Kidney (tissue), 14 donors: Measurements from ENCODE around the gene TNS2. TPM values are rescaled to one million over a fixed set of nuclear protein-coding genes. Genes with fewer than 3 reads are reported as not detected.

Experiments
- DNase-seq, 5 donors: peaks; one replicate each; pipeline ENCODE4 v3.0.0-alpha.2; 2013 to 2020
- FAIRE-seq: peaks from 2 replicates; lab custom pipeline; 2012; peaks lifted over from hg19 to GRCh38; lab: Jason Lieb, UNC
- H3K27ac ChIP-seq, 2 donors: one replicate each; pipeline ENCODE4 v1.7.0; 2013; ENCODE audit warnings: low read depth in 2 of 2, low read length in 2 of 2, inconsistent platforms in 1 of 2
- H3K27me3 ChIP-seq: one replicate; pipeline ENCODE4 v1.7.1; 2013; ENCODE audit warnings: low read length, inconsistent platforms; ENCODE audit not compliant: control insufficient read depth, insufficient read depth
- H3K36me3 ChIP-seq, 3 donors: one replicate each; pipeline versions ENCODE4 v1.7.0 to v1.7.1; 2013; ENCODE audit warnings: low read length in 3 of 3, control low read depth in 1 of 3, inconsistent platforms in 1 of 3; ENCODE audit not compliant: insufficient read depth in 3 of 3, control insufficient read depth in 2 of 3
- H3K4me1 ChIP-seq, 3 donors: one replicate each; pipeline versions ENCODE4 v1.7.0 to v1.7.1; 2013; ENCODE audit warnings: low read length in 3 of 3, inconsistent platforms in 1 of 3, low read depth in 1 of 3; ENCODE audit not compliant: control insufficient read depth in 2 of 3, insufficient read depth in 2 of 3
- H3K4me3 ChIP-seq, 3 donors: one replicate each; pipeline versions ENCODE4 v1.7.0 to v1.8.1; 2013; ENCODE audit warnings: low read length in 3 of 3, control low read depth in 1 of 3, inconsistent platforms in 1 of 3
- H3K9ac ChIP-seq, 3 donors: one replicate each; pipeline versions ENCODE4 v1.7.0 to v1.7.1; 2013; ENCODE audit warnings: low read length in 3 of 3, control low read depth in 1 of 3, inconsistent platforms in 1 of 3
- H3K9me3 ChIP-seq, 3 donors: one replicate each; pipeline versions ENCODE4 v1.7.0 to v1.7.1; 2013; ENCODE audit warnings: low read length in 3 of 3, control low read depth in 1 of 3, inconsistent platforms in 1 of 3; ENCODE audit not compliant: control insufficient read depth in 2 of 3, insufficient read depth in 1 of 3
- intact Hi-C: fragments of 100-400 bp; cut with DNase I; formaldehyde crosslinking; loops from one replicate; pipeline ENCODE4 v1.11.1; 2022
- polyA plus RNA-seq: library from polyadenylated mRNA; stranded (reverse); fragments of 350-450 nt; fragmentation: Illumina TruSeq; extraction: RNeasy Lipid Tissue Mini Kit (QIAGEN cat#74804); gene quantifications from one replicate; pipeline ENCODE4 v1.2.3, GENCODE V29; 2014; ENCODE audit warnings: low read depth, low replicate concordance; ENCODE audit not compliant: insufficient read depth
- total RNA-seq: library from RNA; stranded (reverse); fragmentation: NEBNext Ultra II Directional; extraction: Animal tissue kit (Norgen Biotek cat#: 25700); gene quantifications from one replicate; pipeline ENCODE4 v1.2.1, GENCODE V29; 2021
- TF ChIP-seq, protein P1 (sequence below): IDR thresholded peaks from 3 replicates; pipeline ENCODE4 v1.5.1; 2012; ENCODE audit warnings: mild to moderate bottlenecking, moderate library complexity, borderline replicate concordance; ENCODE audit not compliant: insufficient read depth; ENCODE audit errors: extremely low read depth
- donor health status: control.
- donor health status: control.
- donor health status: control.
- donor health status: control.
- donor health status: control.
- donor health status: DM: yes; HTN: yes; CAD: no.
- donor health status: Normal renal cell carcinoma (clear cell type).

Gene TNS2
- total and polyA plus RNA-seq, 2 donors from 2014 or later: 90.1 to 179 TPM

DNA sequence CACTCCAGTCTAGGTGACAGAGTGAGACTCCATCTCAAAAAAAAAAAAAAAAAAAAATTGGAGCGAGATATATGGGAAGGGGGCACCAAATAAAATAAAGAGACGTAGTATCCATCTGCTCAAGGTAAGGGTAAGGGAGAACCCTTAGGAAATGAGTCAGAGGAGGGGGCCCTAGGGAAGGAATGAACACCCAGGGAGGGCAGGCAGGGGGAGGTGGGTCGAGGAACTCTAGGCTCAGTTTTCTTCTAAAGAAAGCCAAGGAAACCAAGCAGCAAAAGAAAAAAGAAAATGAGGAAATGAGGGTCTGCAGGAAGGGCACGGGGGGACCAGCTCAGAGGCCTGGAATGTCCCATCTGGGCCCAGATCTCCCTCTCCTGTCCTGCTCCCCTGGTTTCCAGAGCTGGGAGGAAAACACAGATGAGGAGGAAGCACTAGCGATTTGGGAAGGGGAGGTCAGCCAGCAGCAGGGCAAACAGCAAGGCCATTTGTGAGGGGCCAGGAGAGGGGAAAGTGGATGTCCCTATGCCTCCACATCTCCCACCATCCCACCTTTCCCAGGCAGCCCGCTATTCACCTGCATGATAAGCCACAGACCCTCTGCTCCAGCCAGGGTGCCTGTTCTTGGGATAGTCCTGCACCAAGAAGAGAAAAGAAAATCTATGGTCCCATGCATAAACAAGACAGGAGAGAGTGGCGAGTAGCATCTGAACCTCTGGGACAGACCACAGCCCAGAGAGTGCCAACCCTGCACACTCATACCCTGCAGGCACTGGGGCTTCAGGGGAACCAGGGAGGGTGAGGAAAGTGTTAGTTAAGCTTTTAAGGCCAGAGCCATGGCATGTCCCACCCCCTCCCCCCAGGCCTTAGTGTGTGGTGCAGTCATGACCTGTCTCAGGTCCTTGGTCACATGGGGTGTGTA lies 17.5 kb downstream of the TNS2 start:
- no peak overlapping the region for H3K9ac ChIP-seq
- no peak for FAIRE-seq
- peak overlapping the region in 1 of 2 donors; percentile 24 for H3K27ac ChIP-seq
- no peaks in the 10 kb centered on the region for H3K27me3 ChIP-seq
- H3K4me3 ChIP-seq: no peak overlapping the region
- H3K36me3 ChIP-seq: peaks cover 0 to 19% (median 12%) of the 10 kb centered on the region in 3 donors
- intact Hi-C loops: loop anchor here (10.0 kb wide), 1 partner anchor 127 kb away; no protein-coding TSS in a partner anchor
- H3K9me3 ChIP-seq: no peaks in the 10 kb centered on the region
- TF ChIP-seq, protein P1, sequence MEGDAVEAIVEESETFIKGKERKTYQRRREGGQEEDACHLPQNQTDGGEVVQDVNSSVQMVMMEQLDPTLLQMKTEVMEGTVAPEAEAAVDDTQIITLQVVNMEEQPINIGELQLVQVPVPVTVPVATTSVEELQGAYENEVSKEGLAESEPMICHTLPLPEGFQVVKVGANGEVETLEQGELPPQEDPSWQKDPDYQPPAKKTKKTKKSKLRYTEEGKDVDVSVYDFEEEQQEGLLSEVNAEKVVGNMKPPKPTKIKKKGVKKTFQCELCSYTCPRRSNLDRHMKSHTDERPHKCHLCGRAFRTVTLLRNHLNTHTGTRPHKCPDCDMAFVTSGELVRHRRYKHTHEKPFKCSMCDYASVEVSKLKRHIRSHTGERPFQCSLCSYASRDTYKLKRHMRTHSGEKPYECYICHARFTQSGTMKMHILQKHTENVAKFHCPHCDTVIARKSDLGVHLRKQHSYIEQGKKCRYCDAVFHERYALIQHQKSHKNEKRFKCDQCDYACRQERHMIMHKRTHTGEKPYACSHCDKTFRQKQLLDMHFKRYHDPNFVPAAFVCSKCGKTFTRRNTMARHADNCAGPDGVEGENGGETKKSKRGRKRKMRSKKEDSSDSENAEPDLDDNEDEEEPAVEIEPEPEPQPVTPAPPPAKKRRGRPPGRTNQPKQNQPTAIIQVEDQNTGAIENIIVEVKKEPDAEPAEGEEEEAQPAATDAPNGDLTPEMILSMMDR: no peak
- peaks cover 0 to 31% (median 0%) of the 10 kb centered on the region in 3 donors for H3K4me1 ChIP-seq
- DNase-seq: peak in 1 of 5 donors; percentile 59

DNA sequence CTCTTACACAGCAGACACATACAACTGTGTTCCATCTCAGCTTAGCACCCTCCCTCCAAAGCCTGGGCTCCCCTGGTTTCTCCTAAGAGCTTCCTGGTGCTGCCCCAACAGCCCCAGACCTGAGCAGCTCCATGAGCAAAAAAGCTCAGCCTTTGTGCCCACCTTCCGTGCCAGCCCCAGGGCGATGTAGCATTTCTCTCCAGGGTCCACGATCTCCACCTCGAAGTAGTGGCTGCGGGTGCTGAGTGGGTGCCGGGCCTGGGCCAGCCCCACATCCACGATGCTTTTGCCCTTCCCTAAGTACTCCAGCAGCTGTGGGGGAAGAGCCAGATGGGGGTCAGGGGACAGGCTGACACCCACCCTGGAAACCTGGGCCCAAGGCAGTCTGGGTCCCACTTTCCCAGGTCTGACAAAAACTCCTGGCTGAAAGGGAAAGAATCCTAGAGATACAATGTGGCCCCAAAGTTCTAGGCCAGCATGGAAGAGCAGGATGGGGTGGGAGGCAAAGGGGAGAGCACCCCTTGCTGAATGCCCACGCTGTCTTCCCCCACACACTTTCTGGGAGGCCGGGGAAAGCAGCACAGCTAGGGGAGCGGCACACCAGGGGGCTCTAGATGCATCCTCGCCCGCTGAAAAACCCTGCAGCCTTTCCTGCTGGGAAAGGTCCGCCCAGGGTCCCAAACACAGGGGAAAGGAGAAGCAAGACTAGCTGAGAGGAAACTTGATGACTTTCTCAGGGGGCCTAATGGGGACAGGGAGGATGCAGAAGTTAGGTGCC lies 18.3 kb downstream of the TNS2 start:
- Histone ChIP-seq H3K27me3 (no peaks in the 10 kb centered on the region), H3K9ac (no peak overlapping the region), H3K27ac (no peak overlapping the region), H3K36me3 (peaks cover 0 to 16% (median 9%) of the 10 kb centered on the region in 3 donors), H3K4me1 (peaks cover 0 to 27% (median 0%) of the 10 kb centered on the region in 3 donors), H3K9me3 (no peaks in the 10 kb centered on the region), H3K4me3 (no peak overlapping the region)
- TF ChIP-seq, protein P1: no peak
- DNase-seq (peak in 1 of 5 donors; percentile 59), FAIRE-seq (no peak)
- intact Hi-C loops: loop anchor here (10.0 kb wide), 1 partner anchor 127 kb away; no protein-coding TSS in a partner anchor

GRCh38 chr12:53068811-53069585 lies 19.1 kb downstream of the TNS2 start:
- H3K4me1 ChIP-seq: peaks cover 0 to 24% (median 0%) of the 10 kb centered on the region in 3 donors
- no peaks in the 10 kb centered on the region for H3K27me3 ChIP-seq
- H3K9me3 ChIP-seq: no peaks in the 10 kb centered on the region
- peak in 1 of 5 donors; percentile 65 for DNase-seq
- TF ChIP-seq, protein P1: no peak
- H3K9ac ChIP-seq: no peak overlapping the region
- no peak overlapping the region for H3K4me3 ChIP-seq
- H3K27ac ChIP-seq: no peak overlapping the region
- intact Hi-C loops: loop anchor here (10.0 kb wide), 1 partner anchor 126 kb away; no protein-coding TSS in a partner anchor
- H3K36me3 ChIP-seq: peaks cover 0 to 11% (median 4%) of the 10 kb centered on the region in 3 donors
- no peak for FAIRE-seq
